GM21717 (cell line): Measurements from ENCODE around the gene DAGLB.

ENCODE experiments used
- ATAC-seq: cut with Tn5 transposase; IDR thresholded peaks from one replicate; pipeline ENCODE4 v1.9.1; 2021; ENCODE audit warnings: mild to moderate bottlenecking, moderate library complexity; ENCODE audit not compliant: unreplicated experiment

DAGLB gene

DNA sequence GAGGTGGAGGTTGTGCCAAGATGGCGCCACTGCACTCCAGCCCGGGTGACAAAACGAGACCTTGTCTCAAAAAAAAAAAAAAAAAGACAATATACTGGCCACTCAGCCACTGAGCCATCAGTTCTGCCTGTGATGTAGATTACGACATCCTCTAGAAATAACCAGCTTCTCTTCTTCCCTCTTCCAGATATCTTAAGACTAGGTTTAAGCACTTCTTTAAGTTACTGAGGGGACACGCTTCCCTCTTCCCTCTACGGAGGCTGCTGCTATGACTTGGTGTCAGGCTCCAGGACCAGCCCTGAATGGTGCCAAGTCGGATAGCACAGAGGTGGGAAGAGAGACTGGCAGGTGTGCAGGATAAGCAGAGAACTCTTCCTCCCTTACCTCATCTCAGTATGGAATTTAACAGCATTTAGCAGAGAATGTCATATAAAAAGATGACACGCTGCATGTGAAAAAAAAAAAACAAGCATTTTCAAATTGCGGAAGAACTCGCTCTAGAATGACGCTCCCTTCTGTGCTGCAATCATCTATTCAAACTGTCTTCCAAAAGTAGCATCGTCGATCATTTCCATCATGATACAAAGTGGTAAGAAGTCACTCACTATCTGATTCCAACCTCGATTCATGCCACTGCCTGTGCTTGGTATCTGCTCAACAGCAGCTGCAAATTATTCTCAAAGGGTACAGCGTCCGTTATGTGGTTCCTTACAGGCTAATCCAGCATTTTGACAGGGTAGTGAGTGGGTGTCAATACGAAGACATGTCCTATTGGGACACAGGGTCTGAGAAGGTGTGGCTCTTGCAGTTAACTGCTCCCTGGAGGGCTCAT, 13.8 kb downstream of the DAGLB start:
- no peak for ATAC-seq

DNA sequence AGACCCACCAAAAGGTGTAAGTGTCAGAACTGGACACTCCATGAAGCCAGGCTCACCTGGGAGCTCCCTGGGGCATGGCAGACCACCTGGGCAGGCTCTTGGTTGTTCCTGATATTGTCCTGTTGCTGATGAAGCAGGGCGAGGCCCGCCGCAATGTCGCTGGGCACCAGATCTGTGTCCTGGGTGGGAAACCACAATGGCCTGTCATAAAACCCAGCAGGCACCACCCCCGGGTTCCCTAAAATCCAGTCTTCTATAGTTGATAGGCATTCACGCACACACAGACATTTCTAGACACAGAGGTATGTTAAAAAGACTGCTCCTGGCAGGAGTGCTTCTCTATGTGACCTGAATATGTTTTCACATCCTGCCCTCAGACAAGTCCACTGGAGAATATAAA, 15.0 kb downstream of the DAGLB start:
- no peak for ATAC-seq

DNA sequence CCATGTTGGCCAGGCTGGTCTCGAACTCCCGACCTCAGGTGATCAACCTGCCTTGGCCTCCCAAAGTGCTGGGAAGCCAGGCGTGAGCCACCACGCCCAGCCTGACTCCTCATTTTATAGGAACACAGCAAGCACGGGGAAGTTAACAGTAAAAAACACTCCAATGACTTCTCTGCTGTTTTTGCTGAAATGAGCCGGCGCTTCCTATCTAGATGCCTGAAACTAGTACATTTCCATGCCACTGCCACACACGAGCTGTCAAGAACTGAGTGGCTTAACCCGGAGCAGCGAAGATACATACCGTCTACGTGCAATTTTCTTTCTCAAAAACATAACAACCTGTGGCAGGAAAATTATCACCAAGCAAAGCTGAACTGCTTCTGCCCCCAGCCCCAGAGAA, 16.8 kb downstream of the DAGLB start:
- ATAC-seq: no peak

DNA sequence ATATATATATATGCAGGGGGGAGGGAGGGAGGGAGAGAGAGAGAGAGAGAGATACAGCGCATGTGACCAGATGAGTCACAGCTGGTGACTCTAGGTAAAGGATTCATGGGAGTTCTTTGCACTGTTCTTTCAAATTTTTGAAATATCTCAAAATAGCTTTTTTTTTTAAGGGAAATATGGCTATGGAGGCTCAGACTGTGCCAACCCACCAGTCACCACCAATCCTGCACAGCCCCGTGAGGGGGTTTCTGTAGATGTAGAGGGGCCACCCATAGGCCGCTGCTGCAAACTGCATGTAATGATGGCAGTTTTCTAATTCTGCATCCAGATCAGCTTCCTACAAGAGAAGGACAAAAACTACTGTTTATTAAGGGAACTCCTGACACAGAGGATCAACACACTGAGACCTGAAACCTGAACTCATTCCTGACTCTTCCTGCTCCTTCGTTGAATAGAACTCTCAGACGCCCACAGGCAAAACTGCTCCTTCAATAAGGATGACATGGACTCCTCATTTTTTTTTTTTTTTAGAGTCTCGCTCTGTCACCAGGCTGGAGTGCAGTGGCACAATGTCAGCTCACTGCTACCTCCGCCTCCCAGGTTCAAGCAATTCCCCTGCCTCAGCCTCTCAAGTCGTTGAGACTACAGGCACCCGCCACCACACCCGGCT, 17.3 kb downstream of the DAGLB start:
- no peak for ATAC-seq

DNA sequence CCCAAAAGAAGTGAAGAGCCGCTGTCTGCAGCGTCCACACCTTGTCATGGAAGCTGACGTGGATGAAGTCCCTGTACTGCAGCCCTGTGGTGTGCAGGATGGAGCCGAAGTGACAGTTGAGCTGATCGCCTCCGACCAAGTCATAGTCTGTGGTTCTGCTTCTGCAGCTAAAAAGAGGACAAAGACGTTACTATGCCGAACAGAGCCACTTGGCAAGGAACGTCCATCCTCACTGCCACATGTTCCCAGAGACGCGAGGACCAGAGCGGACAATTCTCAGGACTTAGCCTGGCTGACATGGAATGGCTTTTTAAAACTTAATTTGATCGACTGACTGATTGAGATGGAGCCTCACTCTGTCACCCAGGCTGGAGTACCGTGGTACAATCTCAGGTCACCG, 21.8 kb downstream of the DAGLB start:
- ATAC-seq: no peak

DNA sequence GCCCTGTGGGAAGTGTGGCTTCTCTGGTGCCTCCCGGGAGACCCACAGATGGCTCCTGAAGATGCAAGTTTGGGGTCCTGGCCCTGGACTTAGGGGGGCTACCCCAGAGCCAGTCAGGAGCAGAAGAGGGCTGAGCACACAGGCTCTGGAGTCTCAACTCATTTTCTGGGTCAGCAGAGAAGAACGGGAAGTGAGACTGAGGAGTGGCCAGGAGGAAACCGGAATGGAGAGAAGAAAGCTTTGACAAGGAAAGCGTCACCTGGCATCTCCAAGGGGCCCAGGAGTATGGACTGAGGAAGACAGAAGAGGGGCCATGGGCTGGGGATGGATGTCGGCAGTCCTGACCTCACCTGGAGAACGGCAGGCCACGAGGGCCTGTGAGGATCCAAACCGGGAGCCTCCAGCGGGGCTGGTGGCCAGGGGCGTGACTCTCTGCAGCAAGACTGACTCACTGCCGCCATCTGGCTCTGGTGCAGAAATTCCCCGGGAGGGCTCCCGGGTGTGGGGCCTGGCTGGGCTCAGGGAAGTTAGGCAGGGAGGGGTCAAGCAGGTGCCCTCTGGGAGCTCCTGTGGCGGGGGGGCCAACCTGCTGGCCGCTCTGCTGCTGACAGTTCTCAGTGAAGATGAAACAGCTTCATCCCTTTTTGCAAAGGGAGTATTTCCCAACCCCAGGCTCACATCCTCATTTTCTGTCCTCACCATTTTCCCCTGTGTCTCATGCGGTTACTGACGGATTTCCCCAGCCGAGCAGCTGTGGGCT, 23.6 kb downstream of the DAGLB start:
- no peak for ATAC-seq

DNA sequence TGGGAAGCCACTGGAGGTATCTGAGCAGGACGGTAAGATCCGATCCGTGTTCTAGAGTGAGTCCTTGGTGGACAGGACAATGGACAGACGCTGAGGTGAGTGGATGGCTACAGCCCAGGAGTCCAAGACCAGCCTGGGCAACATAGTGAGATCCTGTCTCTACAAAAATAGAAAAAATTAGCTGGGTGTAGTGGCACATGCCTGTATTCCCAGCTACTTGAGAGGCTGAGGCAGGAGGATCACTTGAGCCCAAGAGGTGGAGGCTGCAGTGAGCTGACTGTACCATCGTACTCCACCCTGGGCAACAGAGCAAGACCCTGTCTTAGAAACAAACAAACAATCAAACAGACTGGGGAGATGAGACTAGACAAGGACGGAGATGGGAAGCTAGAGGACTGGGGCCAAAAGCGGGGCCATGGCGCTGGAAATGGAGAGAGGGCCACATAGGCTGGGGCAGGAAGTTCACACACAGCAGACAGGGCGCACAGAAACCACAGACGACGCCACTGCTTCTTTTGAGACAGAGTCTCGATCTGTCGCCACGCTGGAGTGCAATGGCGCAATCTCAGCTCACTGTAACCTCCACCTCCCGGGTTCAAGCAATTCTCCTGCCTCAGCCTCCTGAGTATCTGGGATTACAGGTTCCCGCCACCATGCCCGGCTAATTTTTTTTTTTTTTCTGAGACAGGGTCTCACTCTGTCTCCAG, 24.7 kb downstream of the DAGLB start:
- no peak for ATAC-seq

DNA sequence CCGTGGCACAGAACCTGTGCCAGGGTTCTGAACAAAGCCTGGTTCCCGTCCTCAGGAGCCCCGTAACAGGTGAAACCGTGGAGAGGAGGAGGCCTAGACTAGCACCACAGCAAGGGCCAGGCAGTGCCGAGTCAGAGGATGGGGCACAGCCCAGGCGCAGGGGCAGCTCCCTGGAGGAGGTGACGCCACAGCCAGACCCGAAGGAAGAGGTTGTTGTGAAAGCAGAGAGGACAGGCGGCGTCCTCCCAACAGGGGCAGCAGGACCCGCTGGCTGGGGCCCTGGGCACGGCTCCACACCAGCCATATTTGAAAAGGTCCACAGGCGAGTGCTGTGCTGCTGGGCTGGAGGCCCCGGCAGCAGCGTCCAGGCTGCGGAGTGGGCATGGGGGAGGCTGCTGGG, 25.7 kb downstream of the DAGLB start:
- no peak for ATAC-seq

DNA sequence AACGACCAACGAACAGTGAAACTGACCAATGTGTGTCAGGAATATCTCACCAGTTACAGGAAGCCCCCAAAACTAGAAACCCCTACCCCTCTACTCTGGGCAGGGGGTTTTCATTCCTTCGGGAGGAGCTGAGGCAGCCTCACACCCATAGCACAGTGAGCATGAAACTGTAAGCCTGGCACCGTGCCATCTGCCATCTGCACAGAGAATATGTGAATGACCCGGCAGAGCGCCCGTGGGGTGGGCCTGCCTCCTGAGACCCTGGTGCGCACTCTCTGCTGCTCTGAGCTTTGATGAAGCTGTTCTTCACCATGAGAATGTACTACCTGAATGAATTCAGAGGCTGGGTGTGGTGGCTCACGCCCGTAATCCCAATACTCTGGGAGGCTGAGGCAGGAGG, 27.1 kb downstream of the DAGLB start:
- ATAC-seq: no peak

DNA sequence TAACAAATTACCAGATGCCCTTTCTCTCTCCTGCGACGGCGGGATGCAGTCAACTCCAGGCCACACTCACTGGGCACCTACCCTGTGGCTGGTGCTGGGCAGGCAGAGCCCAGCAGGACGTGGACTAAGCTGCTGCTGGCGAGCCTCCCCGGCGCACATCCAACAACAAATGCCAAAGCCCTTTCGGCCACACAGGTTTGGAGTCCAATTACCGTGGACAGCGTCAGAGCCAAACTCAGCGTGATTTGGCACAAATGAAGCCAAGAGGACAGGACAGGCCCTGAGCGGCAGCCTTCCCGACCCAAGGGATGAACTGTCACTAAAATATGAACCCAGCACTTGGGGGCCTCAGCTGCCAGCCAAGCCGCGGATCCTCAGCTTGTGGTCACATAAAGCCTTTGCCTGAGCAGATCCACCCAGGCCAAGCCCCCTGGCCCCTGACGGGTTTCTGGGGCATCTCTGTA, 28.4 kb downstream of the DAGLB start:
- ATAC-seq: no peak

DNA sequence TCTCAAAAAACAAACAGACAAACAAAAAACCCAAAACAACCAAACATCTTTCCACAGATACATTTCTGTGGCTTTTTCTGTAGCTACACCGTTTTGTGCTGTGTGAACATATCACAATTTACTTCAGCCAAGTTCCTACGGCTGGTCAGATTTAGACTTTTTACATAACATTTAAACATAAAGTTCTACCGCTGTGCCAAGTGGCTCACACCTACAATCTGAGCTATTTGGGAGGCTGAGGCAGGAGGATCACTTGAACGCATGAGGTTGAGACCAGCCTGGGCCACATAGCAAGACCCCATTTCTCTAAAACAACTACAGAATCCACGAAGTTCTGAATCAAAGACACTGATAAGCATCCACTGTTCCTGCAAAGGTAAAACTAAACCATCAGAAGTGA, 30.3 kb downstream of the DAGLB start:
- ATAC-seq: no peak

DNA sequence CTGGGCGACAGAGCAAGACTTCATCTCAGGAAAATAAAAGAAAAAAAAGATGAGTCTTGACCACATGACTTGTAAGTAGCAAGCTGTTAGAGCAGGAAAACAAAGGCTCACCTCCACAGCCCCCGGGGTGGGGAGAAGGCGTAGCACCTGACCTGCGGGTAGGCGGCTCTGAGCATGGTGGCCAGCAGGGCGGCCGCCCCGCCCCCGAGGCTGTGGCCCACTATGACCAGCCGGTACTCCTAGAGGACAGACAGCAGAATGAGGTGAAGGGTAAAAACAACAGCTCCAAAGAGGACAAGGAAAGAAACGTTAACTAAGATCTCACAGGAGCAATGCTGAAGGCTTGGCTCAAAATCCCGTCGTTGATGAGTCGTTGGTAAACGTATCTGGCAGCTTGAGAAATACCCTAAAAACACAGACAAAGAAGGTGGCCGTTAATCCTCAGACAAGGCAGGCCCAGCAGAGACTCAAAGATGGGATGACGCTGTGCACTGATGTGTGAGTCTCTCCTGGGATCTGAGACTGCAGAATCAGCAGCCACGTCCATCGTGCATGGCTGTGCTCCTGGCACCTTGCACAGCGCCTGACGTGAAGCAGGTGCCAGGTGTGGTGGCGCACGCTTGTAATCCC, 31.1 kb downstream of the DAGLB start:
- no peak for ATAC-seq

DNA sequence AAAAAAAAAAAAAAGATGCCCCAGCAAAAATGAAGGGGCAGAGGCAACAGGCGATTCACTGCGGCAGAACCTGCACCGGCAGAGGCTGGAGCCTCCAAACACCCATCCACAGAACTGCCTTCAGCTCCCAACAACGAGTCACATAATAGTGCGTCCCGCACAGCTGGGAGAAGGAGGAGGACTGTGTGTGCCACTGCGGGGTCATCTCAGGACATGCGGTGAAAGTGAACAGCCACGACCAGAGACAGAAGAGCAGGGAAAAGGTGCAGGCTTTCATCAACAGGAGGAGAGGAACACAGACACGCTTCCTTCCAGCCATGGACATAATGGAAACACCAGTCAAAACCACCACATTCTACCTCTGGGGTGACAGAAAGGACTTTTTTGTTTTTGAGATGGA, 34.1 kb downstream of the DAGLB start:
- ATAC-seq: no peak

DNA sequence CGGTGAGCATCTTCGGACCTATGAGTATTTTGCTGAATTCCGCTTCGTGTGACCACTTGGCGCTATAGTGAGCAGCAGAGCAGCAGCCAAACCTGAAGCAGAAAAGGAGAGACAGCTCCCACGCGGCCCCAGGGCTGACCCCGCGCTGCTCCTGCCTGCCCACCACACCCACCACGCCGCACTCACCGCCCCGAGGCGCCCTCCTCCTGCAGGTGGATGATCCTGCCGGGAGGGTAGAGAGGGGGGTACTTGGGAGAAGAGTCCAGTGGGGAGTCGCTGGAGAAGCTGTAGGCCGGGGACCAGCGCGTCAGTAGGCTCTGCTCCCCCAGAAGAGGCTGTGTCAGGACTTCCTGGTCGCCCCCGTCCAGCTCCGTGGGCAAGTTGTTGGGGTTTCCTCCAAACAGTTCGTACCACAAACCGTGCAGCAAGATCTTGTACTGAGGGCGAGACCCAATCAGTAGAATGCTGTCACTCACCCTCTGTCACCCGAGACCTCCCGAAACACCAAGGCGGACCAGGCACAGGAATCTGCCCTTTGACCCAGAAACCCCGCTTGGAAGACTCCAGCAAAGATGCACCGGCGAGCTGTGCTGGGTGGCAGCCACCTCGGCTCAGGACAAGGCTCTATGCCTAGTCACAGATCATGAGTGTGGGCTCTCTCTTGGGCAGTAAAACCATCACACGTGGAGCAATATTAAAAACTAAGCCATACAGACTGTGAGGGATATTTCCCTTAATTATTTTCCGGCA, 37.6 kb downstream of the DAGLB start:
- no peak for ATAC-seq

DNA sequence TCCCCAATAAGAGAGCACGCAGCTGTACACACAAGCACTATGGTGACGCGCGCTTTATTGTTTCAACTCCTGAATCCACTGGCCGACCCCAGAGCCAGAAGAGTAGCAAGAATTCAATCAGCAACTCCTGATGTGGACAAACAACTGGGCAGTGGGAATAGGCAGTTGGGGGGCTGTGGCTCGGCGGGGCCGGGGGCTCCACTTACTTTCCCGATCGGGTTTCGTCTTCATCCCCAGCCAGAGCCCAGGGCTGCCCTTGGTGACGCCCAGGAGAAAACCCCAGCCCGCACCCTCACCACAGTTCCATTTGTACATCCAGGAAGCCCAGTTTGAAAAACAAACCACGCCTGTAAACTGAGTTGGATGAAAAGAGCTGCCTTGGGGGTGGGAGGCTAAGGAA, 38.7 kb downstream of the DAGLB start:
- no peak for ATAC-seq

DNA sequence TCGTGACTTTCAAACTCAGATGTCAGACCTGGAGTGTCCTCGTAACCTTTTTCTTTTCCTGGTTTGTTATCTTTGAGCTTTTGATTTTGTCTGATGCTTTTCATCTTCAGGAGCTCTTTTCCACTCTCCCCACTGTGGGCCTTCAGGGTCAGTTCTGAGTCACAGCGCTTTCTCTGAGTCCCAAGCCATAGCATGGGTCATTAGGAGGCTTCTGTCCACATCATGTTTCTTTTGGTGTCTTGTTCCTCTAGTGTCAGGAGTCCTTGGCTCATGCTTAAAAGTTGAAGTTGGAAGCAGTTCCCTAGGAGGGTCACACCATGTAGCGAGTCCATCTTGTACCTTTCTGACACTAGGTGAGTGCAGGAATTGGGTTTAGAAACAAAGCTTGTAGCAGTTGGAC, 40.3 kb downstream of the DAGLB start:
- ATAC-seq: no peak

DNA sequence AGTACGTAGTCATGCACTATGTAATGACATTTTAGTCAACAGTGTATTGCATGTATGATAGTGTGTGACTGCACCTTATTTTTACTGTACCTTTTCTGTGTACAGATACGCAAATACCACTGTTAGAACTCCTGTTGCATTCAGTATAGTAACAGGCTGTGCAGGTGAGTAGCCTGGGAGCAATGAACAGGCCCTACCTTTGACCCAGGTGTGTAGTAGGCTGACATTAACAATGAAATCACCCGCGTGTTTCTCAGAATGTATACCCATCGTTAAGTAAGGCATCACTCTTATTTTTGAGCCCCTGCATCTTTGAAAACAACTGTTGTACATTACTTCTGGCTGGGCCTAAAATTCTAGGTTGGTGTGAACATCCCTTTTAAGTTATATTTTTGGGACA, 41.6 kb downstream of the DAGLB start:
- ATAC-seq: no peak

DNA sequence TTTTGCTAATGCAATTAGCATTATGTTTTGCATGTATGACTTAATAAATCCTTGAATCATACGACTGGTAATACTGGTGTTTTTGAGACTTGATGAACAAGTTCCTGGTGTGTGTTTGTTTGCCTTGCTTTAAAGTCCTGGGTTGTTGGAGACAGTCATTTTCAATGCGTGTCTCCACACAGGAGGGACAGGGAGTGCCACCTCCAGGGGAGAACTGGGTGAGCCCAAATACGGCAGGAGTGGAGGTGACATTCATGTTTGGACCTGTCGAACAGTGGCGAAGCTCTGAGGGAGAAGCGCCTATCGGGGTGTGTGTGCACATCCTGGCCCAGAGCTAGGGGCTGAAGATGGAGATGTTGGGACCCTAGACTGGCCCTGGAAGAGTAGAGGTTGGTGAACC, 43.8 kb downstream of the DAGLB start:
- no peak for ATAC-seq

DNA sequence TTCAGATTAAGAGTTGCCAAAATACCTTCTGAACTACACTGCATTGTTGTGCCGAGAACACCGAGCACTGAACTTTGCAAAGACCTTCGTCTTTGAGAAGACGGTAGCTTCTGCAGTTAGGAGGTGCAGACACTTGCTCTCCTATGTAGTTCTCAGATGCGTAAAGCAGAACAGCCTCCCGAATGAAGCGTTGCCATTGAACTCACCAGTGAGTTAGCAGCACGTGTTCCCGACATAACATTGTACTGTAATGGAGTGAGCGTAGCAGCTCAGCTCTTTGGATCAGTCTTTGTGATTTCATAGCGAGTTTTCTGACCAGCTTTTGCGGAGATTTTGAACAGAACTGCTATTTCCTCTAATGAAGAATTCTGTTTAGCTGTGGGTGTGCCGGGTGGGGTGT, 45.0 kb downstream of the DAGLB start:
- ATAC-seq: no peak

DNA sequence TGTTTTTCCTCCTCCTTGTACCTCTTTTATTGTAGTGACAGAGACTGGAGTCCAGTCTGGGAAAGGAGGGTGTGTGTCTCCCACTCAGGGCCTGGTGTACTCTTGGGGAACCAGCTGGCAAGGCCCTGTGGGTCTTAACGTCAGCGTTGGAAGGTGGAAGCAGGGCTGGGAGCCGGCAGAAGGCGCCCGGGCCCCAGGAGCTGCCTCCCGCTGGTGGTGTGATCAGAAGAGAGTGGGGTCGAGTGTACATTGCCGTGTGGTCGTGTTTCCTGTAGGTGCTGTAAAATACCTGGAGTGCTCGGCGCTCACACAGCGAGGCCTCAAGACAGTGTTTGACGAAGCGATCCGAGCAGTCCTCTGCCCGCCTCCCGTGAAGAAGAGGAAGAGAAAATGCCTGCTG, 45.7 kb downstream of the DAGLB start:
- no peak for ATAC-seq
